SK-N-SH (cell line): ENCODE data around the gene SAMD4A. TPM values are rescaled to one million over a fixed set of nuclear protein-coding genes. Genes with fewer than 3 reads are reported as not detected.

Experiments used
- CTCF ChIA-PET: fragments of 300-600, 350-600 bp; formaldehyde crosslinking; extraction: SDS; loops from one replicate; lab custom pipeline; 2021; lab: Yijun Ruan, JAX
- POLR2A ChIA-PET: fragments of 350-600 bp; sonication (Branson Sonifier 250); formaldehyde crosslinking; extraction: SDS; loops from one replicate; lab custom pipeline; 2020; ENCODE audit warnings: antibody characterized with exemption, inconsistent platforms; lab: Yijun Ruan, JAX
- DNase-seq: peaks from one replicate; pipeline ENCODE4 v3.0.0; 2012
- H2AFZ ChIP-seq: fragments of 200-600 bp; sonication (generic); 2 replicates; pipeline ENCODE4 v1.8.1; 2016; ENCODE audit warnings: antibody characterized with exemption, mild to moderate bottlenecking, low read depth
- H3F3A ChIP-seq: fragments of 200-600 bp; sonication (generic); replicated peaks from 2 replicates; pipeline ENCODE3; 2016; ENCODE audit warnings: antibody characterized with exemption, mild to moderate bottlenecking; ENCODE audit not compliant: insufficient read depth
- H3K27ac ChIP-seq, 2 experiments: fragments of 200-500 bp in 1 of 2; fragments of 200-600 bp in 1 of 2; sonication (Bioruptor generic) in 1 of 2; sonication (generic), shearing (Covaris generic) in 1 of 2; 2 replicates each; pipeline versions ENCODE4 v1.5.1 to v1.6.1; 2014 to 2016; ENCODE audit warnings: low read depth in 2 of 2, inconsistent platforms in 1 of 2, low read length in 1 of 2, mild to moderate bottlenecking in 1 of 2, mixed read lengths in 1 of 2
- H3K27me3 ChIP-seq: fragments of 200-600 bp; sonication (generic), shearing (Covaris generic); 2 replicates; pipeline ENCODE4 v1.6.1; 2016; ENCODE audit warnings: mixed run types; ENCODE audit not compliant: insufficient read depth
- H3K36me3 ChIP-seq, 2 experiments: fragments of 200-500 bp in 1 of 2; fragments of 200-600 bp in 1 of 2; sonication (Bioruptor generic) in 1 of 2; sonication (generic) in 1 of 2; replicated peaks in 1 of 2; 2 replicates each; pipeline versions ENCODE3 to v1.5.1; 2014 to 2016; ENCODE audit warnings: low read length in 1 of 2, mild to moderate bottlenecking in 1 of 2; ENCODE audit not compliant: insufficient read depth in 2 of 2, control insufficient read depth in 1 of 2
- H3K4me1 ChIP-seq, 2 experiments: fragments of 200-500 bp in 1 of 2; fragments of 200-600 bp in 1 of 2; sonication (Bioruptor generic) in 1 of 2; sonication (generic), shearing (Covaris generic) in 1 of 2; 2 replicates each; pipeline versions ENCODE4 v1.5.1 to v1.6.1; 2014 to 2016; ENCODE audit warnings: low read depth in 1 of 2, low read length in 1 of 2, mixed run types in 1 of 2; ENCODE audit not compliant: insufficient read depth in 2 of 2, control insufficient read depth in 1 of 2
- H3K4me2 ChIP-seq: fragments of 200-600 bp; sonication (generic), shearing (Covaris generic); 2 replicates; pipeline ENCODE4 v1.6.1; 2017; ENCODE audit warnings: mixed run types
- H3K4me3 ChIP-seq, 2 experiments: fragments of 200-500 bp in 1 of 2; fragments of 200-600 bp in 1 of 2; sonication (Bioruptor generic) in 1 of 2; sonication (generic), shearing (Covaris generic) in 1 of 2; 2 replicates each; pipeline versions ENCODE4 v1.5.1 to v1.8.1; 2014 to 2016; ENCODE audit warnings: low read depth in 2 of 2, inconsistent platforms in 1 of 2, low read length in 1 of 2, mild to moderate bottlenecking in 1 of 2, mixed read lengths in 1 of 2, moderate library complexity in 1 of 2
- H3K79me2 ChIP-seq: fragments of 200-600 bp; sonication (generic); 2 replicates; pipeline ENCODE4 v1.8.1; 2017; ENCODE audit warnings: mild to moderate bottlenecking; ENCODE audit not compliant: insufficient read depth
- H3K9ac ChIP-seq: fragments of 200-600 bp; sonication (generic); 2 replicates; pipeline ENCODE4 v1.6.1; 2017; ENCODE audit warnings: mixed run types
- H3K9me2 ChIP-seq: fragments of 200-600 bp; sonication (generic); 2 replicates; pipeline ENCODE4 v1.6.1; 2017; ENCODE audit warnings: mixed run types
- H3K9me3 ChIP-seq: fragments of 200-600 bp; sonication (generic); 2 replicates; pipeline ENCODE4 v1.6.1; 2017; ENCODE audit warnings: mixed run types, mild to moderate bottlenecking, moderate library complexity
- H4K20me1 ChIP-seq: fragments of 200-600 bp; sonication (generic); 2 replicates; pipeline ENCODE4 v1.6.1; 2017; ENCODE audit warnings: mild to moderate bottlenecking, mixed run types; ENCODE audit not compliant: insufficient read depth
- CHD2 ChIP-seq: fragments of 150-350 bp; IDR thresholded peaks from 2 replicates; pipeline ENCODE4 v1.6.1; 2018; ENCODE audit warnings: low read length; ENCODE audit not compliant: partially characterized antibody
- EZH2phosphoT487 ChIP-seq: fragments of 200-600 bp; sonication (generic); IDR thresholded peaks from 2 replicates; pipeline ENCODE4 v1.6.1; 2017; ENCODE audit warnings: low read depth, mixed run types, mild to moderate bottlenecking, antibody characterized with exemption, moderate library complexity, borderline replicate concordance
- FOSL2 ChIP-seq: IDR thresholded peaks from 2 replicates; pipeline ENCODE4 v1.4.0; 2012; ENCODE audit warnings: low read depth, mild to moderate bottlenecking, moderate library complexity, borderline replicate concordance
- FOXM1 ChIP-seq: IDR thresholded peaks from 2 replicates; pipeline ENCODE4 v1.4.0; 2012; ENCODE audit warnings: low read depth, mild to moderate bottlenecking
- GABPA ChIP-seq: IDR thresholded peaks from 2 replicates; pipeline ENCODE4 v1.4.0; 2012; ENCODE audit warnings: low read depth, mild to moderate bottlenecking
- GATA2 ChIP-seq: sonication (generic); formaldehyde crosslinking; IDR thresholded peaks from 2 replicates; pipeline ENCODE4 v1.5.0; 2020; ENCODE audit warnings: mild to moderate bottlenecking, missing genetic modification reagents
- IRF3 ChIP-seq: fragments of 150-350 bp; IDR thresholded peaks from 2 replicates; pipeline ENCODE4 v1.6.1; 2016; ENCODE audit warnings: mild to moderate bottlenecking, low read depth, low read length
- JUND ChIP-seq: IDR thresholded peaks from 2 replicates; pipeline ENCODE4 v1.4.0; 2012
- MEF2A ChIP-seq: IDR thresholded peaks from 2 replicates; pipeline ENCODE4 v1.4.0; 2012; ENCODE audit warnings: low read depth, borderline replicate concordance
- MXI1 ChIP-seq: IDR thresholded peaks from 2 replicates; pipeline ENCODE4 v1.6.1; 2012; ENCODE audit warnings: mild to moderate bottlenecking, low read depth, low read length, improper control_type of control experiment
- NRF1 ChIP-seq: IDR thresholded peaks from 2 replicates; pipeline ENCODE4 v1.6.1; 2012; ENCODE audit warnings: low read depth, mild to moderate bottlenecking, low read length
- RFX5 ChIP-seq: IDR thresholded peaks from 2 replicates; pipeline ENCODE4 v1.6.1; 2012; ENCODE audit warnings: mild to moderate bottlenecking, improper control_type of control experiment, low read length
- SIN3A ChIP-seq: IDR thresholded peaks from 2 replicates; pipeline ENCODE4 v1.6.1; 2012; ENCODE audit warnings: low read depth, mild to moderate bottlenecking, low read length, moderate library complexity, borderline replicate concordance
- TAF1 ChIP-seq: IDR thresholded peaks from 2 replicates; pipeline ENCODE4 v1.6.1; 2012; ENCODE audit warnings: low read depth, mild to moderate bottlenecking, low read length, moderate library complexity, borderline replicate concordance
- YY1 ChIP-seq: IDR thresholded peaks from 2 replicates; pipeline ENCODE4 v1.4.0; 2012; ENCODE audit warnings: low read depth, mild to moderate bottlenecking
- WGBS: methylation state at CpG from one replicate; pipeline ENCODE4 v1.1.6; 2017; ENCODE audit warnings: low lambda C conversion rate; 5-methylcytosine and 5-hydroxymethylcytosine counted together
- polyA plus RNA-seq, 3 experiments: library from polyadenylated mRNA; depleted of rRNA; stranded (reverse); fragments of >200 nt; gene quantifications; 2 replicates each; pipeline ENCODE4 v1.2.3, GENCODE V29; 2012
- TF ChIP-seq, protein P1 (sequence below): fragments of 150-350 bp; IDR thresholded peaks from 2 replicates; pipeline ENCODE4 v1.6.1; 2017; ENCODE audit warnings: antibody characterized with exemption, low read length, low read depth, borderline replicate concordance

Gene SAMD4A
- polyA plus RNA-seq, 1 of the 3 experiments (the other 2 are of a cell fraction) = 5.0 TPM

DNA sequence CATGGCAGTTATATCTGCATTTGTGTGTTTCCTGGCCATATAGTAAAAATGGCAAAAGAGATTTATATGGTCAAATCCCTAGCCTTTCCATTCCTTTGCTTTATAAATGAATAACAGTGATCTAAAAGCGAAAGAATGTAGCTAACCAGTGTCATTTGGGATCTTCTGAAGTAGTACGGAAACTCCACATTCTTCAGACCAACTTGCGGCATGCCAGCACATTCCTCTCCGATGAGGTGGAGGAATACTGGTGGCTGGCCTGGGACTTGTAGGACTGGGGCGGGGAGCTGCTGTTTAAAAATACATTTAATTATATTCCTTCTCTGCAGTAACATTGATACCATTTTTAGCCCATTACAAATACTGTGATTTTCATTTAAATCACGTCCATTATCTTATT lies 85.3 kb downstream of the SAMD4A start (continued):
- TF ChIP-seq, protein P1, sequence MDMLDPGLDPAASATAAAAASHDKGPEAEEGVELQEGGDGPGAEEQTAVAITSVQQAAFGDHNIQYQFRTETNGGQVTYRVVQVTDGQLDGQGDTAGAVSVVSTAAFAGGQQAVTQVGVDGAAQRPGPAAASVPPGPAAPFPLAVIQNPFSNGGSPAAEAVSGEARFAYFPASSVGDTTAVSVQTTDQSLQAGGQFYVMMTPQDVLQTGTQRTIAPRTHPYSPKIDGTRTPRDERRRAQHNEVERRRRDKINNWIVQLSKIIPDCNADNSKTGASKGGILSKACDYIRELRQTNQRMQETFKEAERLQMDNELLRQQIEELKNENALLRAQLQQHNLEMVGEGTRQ = no peak
- TF ChIP-seq MEF2A (peak; percentile 97), RFX5 (no peak), IRF3 (no peak), FOSL2 (peak; percentile 92; the same call in 1 of the 2 replicates), MXI1 (no peak), YY1 (no peak)

DNA sequence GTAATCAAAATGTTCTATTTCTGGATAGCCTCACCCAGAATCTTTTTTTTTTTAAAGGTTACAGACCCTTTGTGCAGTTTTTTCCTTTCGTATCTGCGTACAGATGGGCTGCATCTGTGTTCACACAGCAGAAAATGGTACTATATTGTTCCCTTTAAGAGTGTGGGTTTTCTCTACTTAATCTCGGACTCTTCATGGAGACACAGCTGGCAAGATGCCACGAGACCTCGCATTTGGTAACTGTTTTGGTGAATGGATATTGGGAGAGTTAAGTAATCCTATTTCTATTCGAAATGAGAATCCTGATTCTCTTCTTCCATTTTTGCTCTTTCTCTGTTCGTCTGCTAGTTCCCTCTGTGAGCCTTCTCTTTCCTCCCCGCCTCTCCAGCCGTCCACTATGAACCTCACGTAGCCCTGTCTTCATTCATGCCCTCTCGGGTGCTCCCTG lies 85.7 kb downstream of the SAMD4A start:
- Histone ChIP-seq H4K20me1 (no peaks in the 10 kb centered on the region), H3K9me2 (no peaks in the 10 kb centered on the region), H3K9me3 (no peaks in the 10 kb centered on the region), H3K4me3 (peak overlapping the region; percentile 12 to 45; a peak in 3 of 4 replicates), H3K4me2 (peak overlapping the region; percentile 53), H3K4me1 (peaks cover 7 to 50% of the 10 kb centered on the region in 2 experiments), H3F3A (peaks cover 44% of the 10 kb centered on the region), H3K36me3 (no peaks in the 10 kb centered on the region), H3K27ac (peak overlapping the region; percentile 56 to 97; a peak in 3 of 4 replicates), H3K79me2 (peaks cover 92% of the 10 kb centered on the region), H2AFZ (no peak overlapping the region), H3K27me3 (no peaks in the 10 kb centered on the region), H3K9ac (peak overlapping the region; percentile 75)
- WGBS = 48% methylated on average over 11 of the region's 11 CpGs
- ChIA-PET POLR2A (no interaction called here), CTCF (interaction anchor here (1.3 kb wide), 1 partner anchor 25 kb away, joined by 3 read pairs; no protein-coding TSS in a partner anchor)
- DNase-seq = no peak
- TF ChIP-seq GABPA = no peak
- TF ChIP-seq FOXM1 = no peak
- no peak for TF ChIP-seq GATA2 (CRISPR knock-in tag)
- TF ChIP-seq, protein P1 = no peak
- no peak for TF ChIP-seq JUND
- TF ChIP-seq SIN3A = no peak
- TF ChIP-seq TAF1 = no peak
- no peak for TF ChIP-seq CHD2
- TF ChIP-seq NRF1 = no peak
- no peak for TF ChIP-seq EZH2phosphoT487
